GM18909 (cell line): Measurements from ENCODE around the gene AZIN2.
"Not testable (repeated sequence)": the region's sequence is repeated elsewhere in the genome, so short reads cannot be mapped to it uniquely, and the experiment has no call there.

Source experiments
- ATAC-seq: cut with Tn5 transposase; IDR thresholded peaks from one replicate; pipeline ENCODE4 v1.9.1; 2021; ENCODE audit warnings: mild to moderate bottlenecking; ENCODE audit not compliant: unreplicated experiment, poor library complexity

AZIN2 gene

GRCh38 chr1:33056426-33056825, 24.5 kb upstream of the AZIN2 start:
- ATAC-seq = no peak

GRCh38 chr1:33057095-33057494, 23.9 kb upstream of the AZIN2 start:
- ATAC-seq = no peak

- no peak for ATAC-seq
These were observed 20.3 kb upstream of the AZIN2 start for GRCh38 chr1:33060579-33061083.

- ATAC-seq = no peak
These were observed 19.1 kb upstream of the AZIN2 start for GRCh38 chr1:33061834-33062233.

GRCh38 chr1:33064284-33064683, 16.7 kb upstream of the AZIN2 start:
- not testable (repeated sequence) for ATAC-seq

GRCh38 chr1:33065301-33065700, 15.7 kb upstream of the AZIN2 start:
- ATAC-seq = no peak

- ATAC-seq = not testable (repeated sequence)
These were observed 14.5 kb upstream of the AZIN2 start for GRCh38 chr1:33066477-33066876.

GRCh38 chr1:33068108-33068507, 12.8 kb upstream of the AZIN2 start:
- ATAC-seq = not testable (repeated sequence)

- ATAC-seq = no peak
These were observed 10.3 kb upstream of the AZIN2 start for GRCh38 chr1:33070628-33071027.

GRCh38 chr1:33072707-33073106, 8.2 kb upstream of the AZIN2 start:
- no peak for ATAC-seq

- no peak for ATAC-seq
These were observed 6.6 kb upstream of the AZIN2 start for GRCh38 chr1:33074193-33074945.

GRCh38 chr1:33078030-33078591, 2.8 kb upstream of the AZIN2 start:
- ATAC-seq = no peak

GRCh38 chr1:33080373-33080772, 580 bp upstream of the AZIN2 start:
- no peak for ATAC-seq

GRCh38 chr1:33081554-33082305, 777 bp downstream of the AZIN2 start:
- ATAC-seq = no peak

- no peak for ATAC-seq
These were observed 1.7 kb downstream of the AZIN2 start for GRCh38 chr1:33082575-33083108.

GRCh38 chr1:33085332-33085731, 4.4 kb downstream of the AZIN2 start:
- ATAC-seq = no peak

- no peak for ATAC-seq
These were observed 5.5 kb downstream of the AZIN2 start for GRCh38 chr1:33086384-33086850.

GRCh38 chr1:33087677-33088076, 6.7 kb downstream of the AZIN2 start:
- no peak for ATAC-seq

GRCh38 chr1:33088119-33088906, 7.4 kb downstream of the AZIN2 start:
- ATAC-seq = no peak

GRCh38 chr1:33089457-33089856, 8.5 kb downstream of the AZIN2 start:
- no peak for ATAC-seq
